ENCODE measurements around the gene OR2Z1. TPM values are rescaled to one million over a fixed set of nuclear protein-coding genes. Genes with fewer than 3 reads are reported as not detected.

The OR2Z1 gene
- polyA plus RNA-seq, 1 experiment, result not detected

DNA sequence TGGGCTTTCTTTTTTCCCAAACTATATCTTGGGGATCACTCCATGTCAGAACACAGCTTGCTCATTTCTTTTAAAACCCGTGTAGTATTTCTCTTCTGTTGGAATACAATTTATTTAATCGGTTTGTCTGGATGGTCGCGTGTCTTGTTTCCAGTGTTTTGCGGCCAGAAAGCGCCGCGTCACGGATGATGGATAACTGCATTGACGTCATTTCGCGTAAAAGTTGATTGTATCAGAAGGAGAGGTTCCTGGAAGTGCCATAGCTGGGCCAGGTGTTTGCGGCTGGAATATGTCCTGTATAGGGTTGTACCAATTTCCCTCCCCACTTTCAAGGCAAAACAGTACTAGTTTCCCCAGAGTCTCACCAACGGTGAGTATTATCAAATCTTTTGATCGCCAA, 32.5 kb upstream of the OR2Z1 start:
- no peak for DNase-seq (ENCODE audit: low read depth)
- CTCF ChIA-PET, result interaction anchor here (0.6 kb wide), 1 partner anchor 829 kb away, joined by 3 read pairs; no protein-coding TSS in a partner anchor
- H3K27me3 ChIP-seq (ENCODE audit: control insufficient read depth, insufficient read depth, low read length), result no peaks in the 10 kb centered on the region
- POLR2A ChIA-PET, result no interaction called here
- no peaks in the 10 kb centered on the region for H3K36me3 ChIP-seq (ENCODE audit: control insufficient read depth, insufficient read depth, low read length)
- TF ChIP-seq, protein P1, sequence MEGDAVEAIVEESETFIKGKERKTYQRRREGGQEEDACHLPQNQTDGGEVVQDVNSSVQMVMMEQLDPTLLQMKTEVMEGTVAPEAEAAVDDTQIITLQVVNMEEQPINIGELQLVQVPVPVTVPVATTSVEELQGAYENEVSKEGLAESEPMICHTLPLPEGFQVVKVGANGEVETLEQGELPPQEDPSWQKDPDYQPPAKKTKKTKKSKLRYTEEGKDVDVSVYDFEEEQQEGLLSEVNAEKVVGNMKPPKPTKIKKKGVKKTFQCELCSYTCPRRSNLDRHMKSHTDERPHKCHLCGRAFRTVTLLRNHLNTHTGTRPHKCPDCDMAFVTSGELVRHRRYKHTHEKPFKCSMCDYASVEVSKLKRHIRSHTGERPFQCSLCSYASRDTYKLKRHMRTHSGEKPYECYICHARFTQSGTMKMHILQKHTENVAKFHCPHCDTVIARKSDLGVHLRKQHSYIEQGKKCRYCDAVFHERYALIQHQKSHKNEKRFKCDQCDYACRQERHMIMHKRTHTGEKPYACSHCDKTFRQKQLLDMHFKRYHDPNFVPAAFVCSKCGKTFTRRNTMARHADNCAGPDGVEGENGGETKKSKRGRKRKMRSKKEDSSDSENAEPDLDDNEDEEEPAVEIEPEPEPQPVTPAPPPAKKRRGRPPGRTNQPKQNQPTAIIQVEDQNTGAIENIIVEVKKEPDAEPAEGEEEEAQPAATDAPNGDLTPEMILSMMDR (IDR thresholded peaks at IDR 0.05; ENCODE audit: insufficient read depth, low read depth, low read length), result no peak
- no peak overlapping the region for H3K4me3 ChIP-seq (ENCODE audit: low read depth, low read length)

DNA sequence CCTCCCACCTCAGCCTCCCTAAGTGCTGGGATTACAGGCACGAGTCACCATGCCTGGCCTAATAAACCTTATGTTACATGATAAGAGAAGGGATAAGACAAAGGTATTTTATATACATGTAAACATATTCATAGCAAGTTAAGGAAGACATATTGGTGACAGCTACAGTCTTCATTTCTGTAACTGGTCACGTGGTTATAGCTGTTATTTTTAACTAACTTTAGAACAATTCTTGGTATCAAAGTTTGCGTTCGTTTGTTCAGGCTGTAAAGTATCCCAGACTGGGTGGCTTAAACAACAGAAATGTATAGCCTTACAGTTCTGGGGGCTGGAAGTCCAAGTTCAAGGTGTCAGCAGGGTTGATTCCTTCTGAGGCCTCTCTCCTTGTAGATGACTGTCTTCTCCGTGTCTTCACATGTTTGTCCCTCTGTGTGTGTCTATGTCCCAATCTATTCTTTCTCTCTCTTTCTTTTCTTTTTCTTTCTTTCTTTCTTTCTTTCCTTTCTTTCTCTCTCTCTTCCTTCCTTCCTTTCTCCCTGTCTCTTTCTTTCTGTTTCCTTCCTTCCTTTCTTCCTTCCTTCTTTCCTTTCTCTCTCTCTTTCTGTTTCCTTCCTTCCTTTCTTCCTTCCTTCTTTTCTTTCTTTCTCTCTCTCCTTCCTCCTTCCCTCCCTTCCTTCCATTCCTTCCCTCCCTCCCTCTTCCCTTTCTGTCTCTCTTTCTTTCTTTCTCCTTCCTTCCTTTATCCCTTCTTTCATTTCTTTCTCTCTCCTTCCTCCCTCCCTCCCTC, 30.5 kb upstream of the OR2Z1 start:
- H3K4me3 ChIP-seq (ENCODE audit: low read depth, low read length), result no peak overlapping the region
- DNase-seq (ENCODE audit: low read depth), result no peak
- POLR2A ChIA-PET, result no interaction called here
- H3K27me3 ChIP-seq (ENCODE audit: control insufficient read depth, insufficient read depth, low read length), result no peaks in the 10 kb centered on the region
- CTCF ChIA-PET, result interaction anchor here (0.6 kb wide), 1 partner anchor 50 kb away, joined by 4 read pairs; no protein-coding TSS in a partner anchor
- TF ChIP-seq, protein P1 (IDR thresholded peaks at IDR 0.05; ENCODE audit: insufficient read depth, low read depth, low read length), result no peak
- H3K36me3 ChIP-seq (ENCODE audit: control insufficient read depth, insufficient read depth, low read length), result no peaks in the 10 kb centered on the region

DNA sequence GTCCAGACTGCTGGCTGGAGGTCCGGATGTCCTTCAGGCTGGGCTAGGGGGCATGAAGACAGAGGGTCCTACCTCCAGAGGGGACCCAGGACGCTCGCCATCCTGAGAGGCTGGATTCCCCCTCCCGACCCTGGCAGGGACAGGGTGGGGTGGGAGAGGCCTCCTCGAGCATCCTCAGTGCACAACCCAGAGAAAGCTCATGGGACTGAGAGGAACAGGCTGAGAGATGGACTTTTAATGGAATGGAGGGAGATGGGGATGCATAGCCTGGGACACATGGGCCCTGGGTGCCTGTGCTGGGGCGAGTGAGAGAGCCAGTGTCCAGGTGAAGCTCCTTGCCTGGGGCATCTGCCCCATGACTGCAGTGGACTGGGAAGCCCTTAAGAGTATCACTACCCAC, 25.9 kb upstream of the OR2Z1 start:
- no peak for DNase-seq (ENCODE audit: low read depth)
- Histone ChIP-seq H3K36me3 (ENCODE audit: control insufficient read depth, insufficient read depth, low read length) (no peaks in the 10 kb centered on the region), H3K27me3 (ENCODE audit: control insufficient read depth, insufficient read depth, low read length) (no peaks in the 10 kb centered on the region), H3K4me3 (ENCODE audit: low read depth, low read length) (no peak overlapping the region)
- TF ChIP-seq, protein P1 (IDR thresholded peaks at IDR 0.05; ENCODE audit: insufficient read depth, low read depth, low read length), result no peak
- ChIA-PET POLR2A (no interaction called here), CTCF (no interaction called here)

DNA sequence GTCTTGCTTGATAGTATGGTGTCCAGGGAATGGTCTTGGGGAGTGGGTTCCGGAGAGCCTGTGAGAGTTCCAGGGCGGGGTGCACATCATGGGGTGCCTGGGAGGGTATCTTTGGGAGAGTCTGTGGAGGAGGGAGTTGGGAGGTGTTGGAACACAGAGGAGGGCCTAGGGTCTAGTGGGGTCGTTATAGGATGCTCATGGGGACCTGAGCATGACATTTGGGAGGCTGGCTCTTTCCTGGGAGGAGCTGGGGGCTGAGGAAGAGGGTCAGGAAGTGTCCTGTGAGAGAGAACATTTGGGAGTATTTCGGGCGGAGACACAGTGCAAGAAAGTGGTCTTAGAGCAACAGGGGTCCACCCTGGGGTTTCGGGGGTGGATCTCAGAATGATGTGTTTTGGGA, 25.5 kb upstream of the OR2Z1 start:
- Histone ChIP-seq H3K36me3 (ENCODE audit: control insufficient read depth, insufficient read depth, low read length) (no peaks in the 10 kb centered on the region), H3K27me3 (ENCODE audit: control insufficient read depth, insufficient read depth, low read length) (no peaks in the 10 kb centered on the region), H3K4me3 (ENCODE audit: low read depth, low read length) (no peak overlapping the region)
- TF ChIP-seq, protein P1 (IDR thresholded peaks at IDR 0.05; ENCODE audit: insufficient read depth, low read depth, low read length), result no peak
- ChIA-PET CTCF (no interaction called here), POLR2A (no interaction called here)
- DNase-seq (ENCODE audit: low read depth), result no peak

DNA sequence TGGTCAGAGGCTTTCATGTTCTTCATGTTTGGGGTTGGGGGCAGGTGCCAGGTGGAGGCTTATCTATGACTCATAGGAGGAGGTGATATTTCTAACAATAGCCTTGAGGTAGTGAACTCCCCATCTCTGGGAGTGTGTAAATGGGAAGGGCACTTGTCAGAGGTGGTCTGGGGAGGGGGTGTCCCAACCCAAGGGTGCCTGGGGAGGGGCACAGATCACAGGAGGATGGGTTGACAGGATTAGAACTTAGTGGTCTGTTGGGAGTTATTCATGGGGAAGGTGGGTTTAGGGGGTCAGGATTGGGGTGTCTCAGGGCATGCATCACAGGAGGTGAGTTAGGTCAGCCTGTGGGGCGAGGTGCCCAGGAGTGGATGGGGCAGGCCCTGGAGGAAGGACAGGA, 24.4 kb upstream of the OR2Z1 start:
- H3K36me3 ChIP-seq (ENCODE audit: control insufficient read depth, insufficient read depth, low read length), result no peaks in the 10 kb centered on the region
- TF ChIP-seq, protein P1 (IDR thresholded peaks at IDR 0.05; ENCODE audit: insufficient read depth, low read depth, low read length), result no peak
- ChIA-PET POLR2A (no interaction called here), CTCF (interaction anchor here (0.6 kb wide), 1 partner anchor 593 kb away, joined by 3 read pairs; no protein-coding TSS in a partner anchor)
- H3K4me3 ChIP-seq (ENCODE audit: low read depth, low read length), result no peak overlapping the region
- H3K27me3 ChIP-seq (ENCODE audit: control insufficient read depth, insufficient read depth, low read length), result no peaks in the 10 kb centered on the region
- no peak for DNase-seq (ENCODE audit: low read depth)
